GM12873 (cell line): ENCODE results near the gene MICU1.

Experiments used
- TF ChIP-seq, protein P1 (sequence below): IDR thresholded peaks from 2 replicates; pipeline ENCODE4 v1.5.1; 2012; ENCODE audit warnings: low read depth, mild to moderate bottlenecking, moderate library complexity, low read length, control low read depth; ENCODE audit not compliant: insufficient read depth; ENCODE audit errors: missing control alignments

The MICU1 gene

DNA sequence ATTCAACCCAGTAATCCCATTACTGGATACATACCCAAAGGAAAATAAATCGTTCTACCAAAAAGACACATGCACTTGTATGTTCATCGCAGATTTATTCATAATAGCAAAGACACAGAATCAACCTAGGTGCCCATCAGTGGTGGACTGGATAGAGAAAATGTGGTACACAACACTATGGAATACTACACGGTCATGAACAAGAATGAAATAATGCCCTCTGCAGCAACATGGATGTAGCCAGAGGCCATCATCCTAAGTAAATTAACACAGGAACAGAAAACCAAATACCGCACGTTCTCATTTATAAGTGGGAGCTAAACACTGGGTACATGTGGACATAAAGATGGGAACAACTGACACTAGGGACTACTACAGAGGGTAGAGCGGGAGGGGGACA, 120.4 kb downstream of the MICU1 start:
- TF ChIP-seq, protein P1, sequence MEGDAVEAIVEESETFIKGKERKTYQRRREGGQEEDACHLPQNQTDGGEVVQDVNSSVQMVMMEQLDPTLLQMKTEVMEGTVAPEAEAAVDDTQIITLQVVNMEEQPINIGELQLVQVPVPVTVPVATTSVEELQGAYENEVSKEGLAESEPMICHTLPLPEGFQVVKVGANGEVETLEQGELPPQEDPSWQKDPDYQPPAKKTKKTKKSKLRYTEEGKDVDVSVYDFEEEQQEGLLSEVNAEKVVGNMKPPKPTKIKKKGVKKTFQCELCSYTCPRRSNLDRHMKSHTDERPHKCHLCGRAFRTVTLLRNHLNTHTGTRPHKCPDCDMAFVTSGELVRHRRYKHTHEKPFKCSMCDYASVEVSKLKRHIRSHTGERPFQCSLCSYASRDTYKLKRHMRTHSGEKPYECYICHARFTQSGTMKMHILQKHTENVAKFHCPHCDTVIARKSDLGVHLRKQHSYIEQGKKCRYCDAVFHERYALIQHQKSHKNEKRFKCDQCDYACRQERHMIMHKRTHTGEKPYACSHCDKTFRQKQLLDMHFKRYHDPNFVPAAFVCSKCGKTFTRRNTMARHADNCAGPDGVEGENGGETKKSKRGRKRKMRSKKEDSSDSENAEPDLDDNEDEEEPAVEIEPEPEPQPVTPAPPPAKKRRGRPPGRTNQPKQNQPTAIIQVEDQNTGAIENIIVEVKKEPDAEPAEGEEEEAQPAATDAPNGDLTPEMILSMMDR, result no peak

GRCh38 chr10:72503694-72504438, 122.0 kb downstream of the MICU1 start:
- TF ChIP-seq, protein P1, result no peak

- TF ChIP-seq, protein P1, result no peak
These were observed 122.6 kb downstream of the MICU1 start for GRCh38 chr10:72503241-72503640.

- TF ChIP-seq, protein P1, result no peak
These were observed 123.3 kb downstream of the MICU1 start for GRCh38 chr10:72502581-72502980.

DNA sequence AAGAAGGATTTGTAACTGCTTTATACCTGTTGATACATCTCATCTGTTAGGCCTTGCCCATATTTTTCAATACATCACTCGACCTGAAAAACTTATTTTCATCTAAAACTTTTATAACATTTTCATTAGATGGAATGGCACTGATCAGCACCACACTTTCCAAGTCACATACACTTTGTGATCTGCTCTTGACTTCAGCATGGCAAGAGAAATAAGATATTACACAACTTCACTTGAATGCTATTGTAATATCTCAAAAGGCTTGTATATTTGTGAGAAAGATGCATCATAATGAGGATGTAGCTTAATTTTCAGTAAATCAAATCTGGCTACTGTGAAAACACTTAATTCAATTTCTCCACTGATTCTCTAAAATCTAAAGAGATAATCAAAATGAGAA, 126.2 kb downstream of the MICU1 start:
- TF ChIP-seq, protein P1, result no peak

DNA sequence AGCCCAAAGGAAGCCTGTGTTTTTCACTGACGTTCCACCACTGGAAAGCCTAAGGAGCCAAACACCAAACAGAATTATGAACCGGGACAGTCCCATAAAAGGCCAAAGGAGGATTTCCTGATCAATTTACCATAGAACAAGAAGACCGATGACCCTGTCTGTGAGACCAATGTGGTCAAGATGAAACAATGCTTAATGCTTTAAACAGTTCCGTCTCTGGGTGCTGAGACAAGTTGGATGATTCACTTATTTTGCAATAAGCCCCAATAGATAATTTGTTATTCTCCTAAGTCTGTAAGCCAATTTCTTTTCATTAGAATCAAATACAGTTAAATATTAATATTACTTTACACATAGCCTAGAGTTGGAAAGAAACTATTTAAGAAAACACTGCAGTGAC, 134.9 kb downstream of the MICU1 start:
- TF ChIP-seq, protein P1, result no peak

- TF ChIP-seq, protein P1, result no peak
These were observed 138.4 kb downstream of the MICU1 start for GRCh38 chr10:72487521-72487920.
